Activated CD8-positive, alpha-beta memory T cell treated with anti-CD3 and anti-CD28 coated beads for 24 hours (primary cell): ENCODE measurements around the gene STPG2.

ENCODE experiments used
- DNase-seq: peaks from one replicate; pipeline ENCODE4 v3.0.0-alpha.2; 2020

Gene STPG2

GRCh38 chr4:98092833-98093439 lies 50.3 kb downstream of the STPG2 start:
- DNase-seq: no peak

GRCh38 chr4:98081936-98082335 lies 61.3 kb downstream of the STPG2 start:
- DNase-seq: no peak

- DNase-seq: no peak
Measured at GRCh38 chr4:98068495-98068894, 74.8 kb downstream of the STPG2 start.

GRCh38 chr4:98055800-98056501 lies 87.3 kb downstream of the STPG2 start:
- no peak for DNase-seq

- DNase-seq: no peak
Measured at GRCh38 chr4:98046665-98047064, 96.6 kb downstream of the STPG2 start.

GRCh38 chr4:98030059-98030458 lies 113.2 kb downstream of the STPG2 start:
- no peak for DNase-seq

- DNase-seq: no peak
Measured at GRCh38 chr4:98027827-98028226, 115.4 kb downstream of the STPG2 start.

GRCh38 chr4:98026362-98026761 lies 116.9 kb downstream of the STPG2 start:
- DNase-seq: no peak

GRCh38 chr4:98006814-98007412 lies 136.4 kb downstream of the STPG2 start:
- DNase-seq: no peak

- DNase-seq: no peak
Measured at GRCh38 chr4:98006060-98006459, 137.2 kb downstream of the STPG2 start.

GRCh38 chr4:98000940-98001339 lies 142.3 kb downstream of the STPG2 start:
- no peak for DNase-seq

- no peak for DNase-seq
Measured at GRCh38 chr4:97998203-97998602, 145.1 kb downstream of the STPG2 start.

GRCh38 chr4:97994765-97995465 lies 148.4 kb downstream of the STPG2 start:
- no peak for DNase-seq

GRCh38 chr4:97990409-97990808 lies 152.9 kb downstream of the STPG2 start:
- no peak for DNase-seq

GRCh38 chr4:97987019-97987648 lies 156.1 kb downstream of the STPG2 start:
- DNase-seq: no peak

- DNase-seq: no peak
Measured at GRCh38 chr4:97984545-97985131, 158.6 kb downstream of the STPG2 start.

- no peak for DNase-seq
Measured at GRCh38 chr4:97978791-97979488, 164.3 kb downstream of the STPG2 start.

- DNase-seq: no peak
Measured at GRCh38 chr4:97953171-97953941, 189.9 kb downstream of the STPG2 start.

- no peak for DNase-seq
Measured at GRCh38 chr4:97952763-97953162, 190.5 kb downstream of the STPG2 start.

- DNase-seq: no peak
Measured at GRCh38 chr4:97950836-97951235, 192.4 kb downstream of the STPG2 start.

GRCh38 chr4:97942951-97943350 lies 200.3 kb downstream of the STPG2 start:
- no peak for DNase-seq
